Neural cell (in vitro differentiated cells): ENCODE results near the gene AFF1. TPM values are rescaled to one million over a fixed set of nuclear protein-coding genes. Genes with fewer than 3 reads are reported as not detected.

Experiments
- H2AFZ ChIP-seq: fragments of 200-600, 300-800 bp; sonication (generic), shearing (Covaris generic); 2 replicates; pipeline ENCODE4 v1.6.0; 2014; ENCODE audit warnings: low read depth, mild to moderate bottlenecking, antibody characterized with exemption, low read length, moderate library complexity
- H3F3A ChIP-seq: fragments of 200-600 bp; shearing (Covaris generic); 2 replicates; pipeline ENCODE4 v1.6.1; 2016; ENCODE audit warnings: mild to moderate bottlenecking, moderate library complexity, mixed read lengths, antibody characterized with exemption, low read length; ENCODE audit not compliant: insufficient read depth, poor library complexity, severe bottlenecking
- H3K27ac ChIP-seq: fragments of 200-600, 300-800 bp; sonication (generic), shearing (Covaris generic); 2 replicates; pipeline ENCODE4 v1.5.1; 2014; ENCODE audit warnings: mild to moderate bottlenecking, low read length, moderate library complexity
- H3K27me3 ChIP-seq: fragments of 300-800, 200-600 bp; sonication (generic), shearing (Covaris generic); 2 replicates; pipeline ENCODE4 v1.6.0; 2014; ENCODE audit warnings: mild to moderate bottlenecking, low read depth, low read length, moderate library complexity; ENCODE audit not compliant: insufficient read depth
- H3K36me3 ChIP-seq: fragments of 300-800, 200-600 bp; sonication (generic), shearing (Covaris generic); 2 replicates; pipeline ENCODE4 v1.5.1; 2014; ENCODE audit warnings: mild to moderate bottlenecking, antibody characterized with exemption, low read length, moderate library complexity; ENCODE audit not compliant: insufficient read depth
- H3K4me2 ChIP-seq: fragments of 300-800, 200-600 bp; sonication (generic), shearing (Covaris generic); 2 replicates; pipeline ENCODE4 v1.6.0; 2014; ENCODE audit warnings: mild to moderate bottlenecking, low read length
- H3K4me3 ChIP-seq: fragments of 300-800, 200-600 bp; sonication (generic), shearing (Covaris generic); 2 replicates; pipeline ENCODE4 v1.5.1; 2014; ENCODE audit warnings: mild to moderate bottlenecking, low read length, moderate library complexity
- H3K79me2 ChIP-seq: fragments of 200-600 bp; shearing (Covaris generic); replicated peaks from 2 replicates; pipeline ENCODE4 v1.6.0; 2014; ENCODE audit warnings: mild to moderate bottlenecking, low read length, moderate library complexity; ENCODE audit not compliant: insufficient read depth
- H3K9ac ChIP-seq: fragments of 300-800, 200-600 bp; sonication (generic), shearing (Covaris generic); 2 replicates; pipeline ENCODE4 v1.6.1; 2016; ENCODE audit warnings: mild to moderate bottlenecking, low read length, mixed read lengths
- H3K9me2 ChIP-seq: fragments of 200-600 bp; shearing (Covaris generic); 2 replicates; pipeline ENCODE4 v1.6.1; 2016; ENCODE audit warnings: mild to moderate bottlenecking, low read length, mixed read lengths; ENCODE audit not compliant: insufficient read depth
- H3K9me3 ChIP-seq: fragments of 200-600, 300-800 bp; sonication (generic), shearing (Covaris generic); 2 replicates; pipeline ENCODE4 v1.6.1; 2016; ENCODE audit warnings: mild to moderate bottlenecking, mixed run types, low read length, moderate library complexity, mixed read lengths
- H4K20me1 ChIP-seq: fragments of 200-600 bp; shearing (Covaris generic); 2 replicates; pipeline ENCODE4 v1.6.1; 2016; ENCODE audit warnings: mild to moderate bottlenecking, mixed run types; ENCODE audit not compliant: insufficient read depth
- EP300 ChIP-seq: fragments of 450-650 bp; conservative IDR thresholded peaks from 2 replicates; pipeline ENCODE4 v1.6.1; 2014; ENCODE audit warnings: antibody characterized with exemption, mild to moderate bottlenecking, moderate library complexity; ENCODE audit not compliant: poor library complexity, severe bottlenecking
- EZH2 ChIP-seq: fragments of 200-600, 300-800 bp; shearing (Covaris generic), sonication (generic); IDR thresholded peaks from 2 replicates; pipeline ENCODE4 v1.6.1; 2014; ENCODE audit warnings: antibody characterized with exemption, low read length, borderline replicate concordance, mild to moderate bottlenecking; ENCODE audit not compliant: insufficient read depth, poor library complexity, severe bottlenecking
- MXI1 ChIP-seq: fragments of 450-650 bp; conservative IDR thresholded peaks from 2 replicates; pipeline ENCODE4 v1.6.1; 2014; ENCODE audit warnings: antibody characterized with exemption, mild to moderate bottlenecking; ENCODE audit not compliant: poor library complexity, severe bottlenecking
- POLR2AphosphoS5 ChIP-seq: IDR thresholded peaks from 2 replicates; pipeline ENCODE4 v1.6.1; 2012
- RAD21 ChIP-seq: fragments of 450-650 bp; conservative IDR thresholded peaks from 2 replicates; pipeline ENCODE4 v1.6.1; 2014; ENCODE audit warnings: antibody characterized with exemption, mild to moderate bottlenecking, moderate library complexity
- SMC3 ChIP-seq: fragments of 450-650 bp; conservative IDR thresholded peaks from 2 replicates; pipeline ENCODE4 v1.6.1; 2014; ENCODE audit warnings: antibody characterized with exemption, mild to moderate bottlenecking, moderate library complexity; ENCODE audit not compliant: poor library complexity
- TAF1 ChIP-seq: IDR thresholded peaks from 2 replicates; pipeline ENCODE4 v1.6.1; 2012; ENCODE audit warnings: low read depth
- polyA plus RNA-seq: library from polyadenylated mRNA; depleted of rRNA; stranded (reverse); fragments of >200 nt; gene quantifications from 2 replicates; pipeline ENCODE4 v1.2.3, GENCODE V29; 2014
- TF ChIP-seq, protein P1 (sequence below): fragments of 450-650 bp; IDR thresholded peaks from 2 replicates; pipeline ENCODE4 v1.5.1; 2014; ENCODE audit warnings: antibody characterized with exemption, mild to moderate bottlenecking, moderate library complexity; ENCODE audit not compliant: poor library complexity, severe bottlenecking
- TF ChIP-seq, protein P2 (sequence below): IDR thresholded peaks from 2 replicates; pipeline ENCODE4 v1.6.1; 2012; ENCODE audit warnings: borderline replicate concordance

The AFF1 gene
- polyA plus RNA-seq, 1 donor from 2014 or later, result 0.63 TPM

DNA sequence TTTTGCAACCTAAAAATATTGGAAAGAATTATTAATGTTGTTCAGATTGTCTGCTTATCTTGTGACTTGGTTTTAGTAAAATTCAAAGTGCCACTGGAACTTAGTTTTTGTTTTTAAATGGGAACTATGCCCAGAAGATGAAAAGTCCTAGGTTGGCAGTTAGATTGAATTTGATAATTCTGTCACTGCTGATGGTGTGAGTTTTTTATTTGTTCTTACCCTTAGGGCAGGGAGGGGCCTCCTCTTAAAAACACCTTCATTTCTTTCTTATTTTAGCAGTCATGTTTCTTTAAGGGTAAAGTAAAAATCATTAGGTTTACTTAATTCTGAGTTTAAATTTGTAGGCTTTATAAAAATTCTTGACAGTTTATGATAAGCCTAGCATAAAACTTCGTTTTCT lies 80.6 kb downstream of the AFF1 start:
- Histone ChIP-seq H3K9ac (no peak overlapping the region), H3K9me2 (no peaks in the 10 kb centered on the region), H3K79me2 (peaks cover 43% of the 10 kb centered on the region), H3K27me3 (no peaks in the 10 kb centered on the region), H3K9me3 (no peaks in the 10 kb centered on the region), H3K4me3 (no peak overlapping the region), H3K36me3 (no peaks in the 10 kb centered on the region), H3F3A (no peaks in the 10 kb centered on the region), H2AFZ (no peak overlapping the region), H3K27ac (no peak overlapping the region), H3K4me2 (no peak overlapping the region), H4K20me1 (no peaks in the 10 kb centered on the region)
- TF ChIP-seq SMC3 (no peak), POLR2AphosphoS5 (no peak), EZH2 (no peak), RAD21 (no peak), MXI1 (no peak), EP300 (no peak), TAF1 (no peak)
- TF ChIP-seq, protein P1, sequence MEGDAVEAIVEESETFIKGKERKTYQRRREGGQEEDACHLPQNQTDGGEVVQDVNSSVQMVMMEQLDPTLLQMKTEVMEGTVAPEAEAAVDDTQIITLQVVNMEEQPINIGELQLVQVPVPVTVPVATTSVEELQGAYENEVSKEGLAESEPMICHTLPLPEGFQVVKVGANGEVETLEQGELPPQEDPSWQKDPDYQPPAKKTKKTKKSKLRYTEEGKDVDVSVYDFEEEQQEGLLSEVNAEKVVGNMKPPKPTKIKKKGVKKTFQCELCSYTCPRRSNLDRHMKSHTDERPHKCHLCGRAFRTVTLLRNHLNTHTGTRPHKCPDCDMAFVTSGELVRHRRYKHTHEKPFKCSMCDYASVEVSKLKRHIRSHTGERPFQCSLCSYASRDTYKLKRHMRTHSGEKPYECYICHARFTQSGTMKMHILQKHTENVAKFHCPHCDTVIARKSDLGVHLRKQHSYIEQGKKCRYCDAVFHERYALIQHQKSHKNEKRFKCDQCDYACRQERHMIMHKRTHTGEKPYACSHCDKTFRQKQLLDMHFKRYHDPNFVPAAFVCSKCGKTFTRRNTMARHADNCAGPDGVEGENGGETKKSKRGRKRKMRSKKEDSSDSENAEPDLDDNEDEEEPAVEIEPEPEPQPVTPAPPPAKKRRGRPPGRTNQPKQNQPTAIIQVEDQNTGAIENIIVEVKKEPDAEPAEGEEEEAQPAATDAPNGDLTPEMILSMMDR, result no peak
- TF ChIP-seq, protein P2, sequence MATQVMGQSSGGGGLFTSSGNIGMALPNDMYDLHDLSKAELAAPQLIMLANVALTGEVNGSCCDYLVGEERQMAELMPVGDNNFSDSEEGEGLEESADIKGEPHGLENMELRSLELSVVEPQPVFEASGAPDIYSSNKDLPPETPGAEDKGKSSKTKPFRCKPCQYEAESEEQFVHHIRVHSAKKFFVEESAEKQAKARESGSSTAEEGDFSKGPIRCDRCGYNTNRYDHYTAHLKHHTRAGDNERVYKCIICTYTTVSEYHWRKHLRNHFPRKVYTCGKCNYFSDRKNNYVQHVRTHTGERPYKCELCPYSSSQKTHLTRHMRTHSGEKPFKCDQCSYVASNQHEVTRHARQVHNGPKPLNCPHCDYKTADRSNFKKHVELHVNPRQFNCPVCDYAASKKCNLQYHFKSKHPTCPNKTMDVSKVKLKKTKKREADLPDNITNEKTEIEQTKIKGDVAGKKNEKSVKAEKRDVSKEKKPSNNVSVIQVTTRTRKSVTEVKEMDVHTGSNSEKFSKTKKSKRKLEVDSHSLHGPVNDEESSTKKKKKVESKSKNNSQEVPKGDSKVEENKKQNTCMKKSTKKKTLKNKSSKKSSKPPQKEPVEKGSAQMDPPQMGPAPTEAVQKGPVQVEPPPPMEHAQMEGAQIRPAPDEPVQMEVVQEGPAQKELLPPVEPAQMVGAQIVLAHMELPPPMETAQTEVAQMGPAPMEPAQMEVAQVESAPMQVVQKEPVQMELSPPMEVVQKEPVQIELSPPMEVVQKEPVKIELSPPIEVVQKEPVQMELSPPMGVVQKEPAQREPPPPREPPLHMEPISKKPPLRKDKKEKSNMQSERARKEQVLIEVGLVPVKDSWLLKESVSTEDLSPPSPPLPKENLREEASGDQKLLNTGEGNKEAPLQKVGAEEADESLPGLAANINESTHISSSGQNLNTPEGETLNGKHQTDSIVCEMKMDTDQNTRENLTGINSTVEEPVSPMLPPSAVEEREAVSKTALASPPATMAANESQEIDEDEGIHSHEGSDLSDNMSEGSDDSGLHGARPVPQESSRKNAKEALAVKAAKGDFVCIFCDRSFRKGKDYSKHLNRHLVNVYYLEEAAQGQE, result no peak

DNA sequence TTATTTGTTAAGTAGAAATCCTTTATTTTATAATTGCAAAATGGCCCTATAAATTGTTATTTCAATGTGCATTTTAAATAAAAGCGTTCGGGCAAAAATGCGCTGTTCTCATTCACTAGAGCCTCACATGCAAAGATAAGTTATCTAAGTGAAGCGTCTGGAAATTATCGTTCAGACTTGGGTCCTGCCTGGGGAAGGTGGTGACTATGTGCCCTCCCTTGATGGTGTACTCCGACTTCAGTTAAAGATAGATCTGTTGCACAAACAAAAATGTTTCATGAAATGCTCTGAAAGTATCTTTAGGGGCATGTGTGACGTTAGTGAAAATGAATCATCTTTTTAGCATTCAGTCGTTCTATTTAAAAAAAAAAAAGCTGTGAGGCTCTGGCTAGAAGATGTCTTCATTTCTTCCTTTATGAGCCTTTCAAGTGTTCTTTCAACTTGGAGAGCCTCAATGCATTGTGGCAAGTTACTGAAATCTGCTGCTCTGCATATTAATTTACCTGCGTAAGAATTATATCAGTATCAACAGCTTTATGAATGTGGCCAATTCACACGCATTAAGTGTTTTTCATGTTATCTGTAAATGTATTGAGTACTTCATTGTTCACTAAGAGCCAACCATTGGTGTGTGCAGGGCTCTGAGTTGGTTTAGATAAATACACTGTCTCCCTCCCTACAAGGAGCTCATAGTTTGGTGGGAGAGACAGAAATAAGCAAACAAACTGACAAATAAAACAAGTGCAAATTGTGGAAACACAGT lies 83.0 kb downstream of the AFF1 start:
- Histone ChIP-seq H3K9me3 (no peaks in the 10 kb centered on the region), H4K20me1 (no peaks in the 10 kb centered on the region), H2AFZ (no peak overlapping the region), H3K9ac (no peak overlapping the region), H3K4me3 (no peak overlapping the region), H3K36me3 (no peaks in the 10 kb centered on the region), H3K79me2 (peaks cover 43% of the 10 kb centered on the region), H3F3A (no peaks in the 10 kb centered on the region), H3K4me2 (no peak overlapping the region), H3K27me3 (no peaks in the 10 kb centered on the region), H3K27ac (no peak overlapping the region), H3K9me2 (no peaks in the 10 kb centered on the region)
- TF ChIP-seq MXI1, result no peak
- no peak for TF ChIP-seq RAD21
- no peak for TF ChIP-seq EZH2
